Muscle layer of duodenum (tissue), 2 donors: ENCODE measurements around the gene DPEP2NB.

Experiments used
- H3K27ac ChIP-seq: one replicate; pipeline ENCODE4 v1.7.0; 2013; ENCODE audit warnings: mild to moderate bottlenecking, low read length
- H3K27me3 ChIP-seq: one replicate; pipeline ENCODE4 v1.7.0; 2013; ENCODE audit warnings: low read depth, mild to moderate bottlenecking, control low read depth, low read length
- H3K36me3 ChIP-seq, 2 donors: one replicate each; pipeline ENCODE4 v1.7.0; 2013; ENCODE audit warnings: low read length in 2 of 2, control low read depth in 1 of 2, mild to moderate bottlenecking in 1 of 2; ENCODE audit not compliant: insufficient read depth in 2 of 2, control insufficient read depth in 1 of 2
- H3K4me1 ChIP-seq, 2 donors: one replicate each; pipeline ENCODE4 v1.7.0; 2013; ENCODE audit warnings: low read length in 2 of 2, mild to moderate bottlenecking in 2 of 2, control low read depth in 1 of 2, moderate library complexity in 1 of 2; ENCODE audit not compliant: insufficient read depth in 2 of 2, control insufficient read depth in 1 of 2
- H3K4me3 ChIP-seq, 2 donors: one replicate each; pipeline ENCODE4 v1.7.0; 2013; ENCODE audit warnings: low read length in 2 of 2, low read depth in 1 of 2, mild to moderate bottlenecking in 1 of 2
- H3K9me3 ChIP-seq, 2 donors: one replicate each; pipeline ENCODE4 v1.7.0; 2013; ENCODE audit warnings: low read length in 2 of 2, control low read depth in 1 of 2, mild to moderate bottlenecking in 1 of 2; ENCODE audit not compliant: control insufficient read depth in 1 of 2
- donor health status: healthy.

Gene DPEP2NB, protein sequence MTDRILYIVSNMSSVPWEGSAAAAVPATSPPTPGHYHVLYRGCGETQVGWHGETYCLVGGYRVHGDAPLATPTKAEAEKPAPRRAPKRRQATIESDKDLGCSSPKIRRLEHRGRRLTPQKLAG

DNA sequence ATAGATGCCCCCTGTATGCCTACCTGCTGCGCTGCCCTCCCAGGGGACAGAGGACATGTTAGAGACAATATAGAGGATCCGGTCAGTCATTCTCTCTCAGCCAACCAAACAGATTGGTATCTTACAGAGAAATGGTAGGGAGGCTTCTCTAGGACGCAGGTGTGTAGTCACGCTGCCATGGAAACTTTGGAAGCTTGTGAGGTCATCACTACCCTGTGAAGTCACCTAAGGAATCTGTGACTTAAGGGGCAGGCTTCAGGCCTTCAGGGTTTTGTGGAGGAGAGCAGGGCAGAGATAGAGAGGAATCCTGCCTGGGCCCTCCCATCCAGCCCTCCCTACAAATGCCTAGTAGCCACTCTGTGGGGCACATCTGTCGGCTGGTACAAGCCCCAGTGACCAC, at the start of gene DPEP2NB:
TSS of gene DPEP2NB (minus strand) at position 231 of the 400 bp plus-strand sequence. CDS start at position 90, 141 bp downstream.
- Histone ChIP-seq H3K4me3 (no peak within 1 kb of the TSS), H3K27ac (no peak within 1 kb of the TSS), H3K27me3 (no peaks in the 10 kb centered on the region), H3K4me1 (no peaks in the 10 kb centered on the region), H3K9me3 (no peaks in the 10 kb centered on the region), H3K36me3 (no peaks in the 10 kb centered on the region)

DNA sequence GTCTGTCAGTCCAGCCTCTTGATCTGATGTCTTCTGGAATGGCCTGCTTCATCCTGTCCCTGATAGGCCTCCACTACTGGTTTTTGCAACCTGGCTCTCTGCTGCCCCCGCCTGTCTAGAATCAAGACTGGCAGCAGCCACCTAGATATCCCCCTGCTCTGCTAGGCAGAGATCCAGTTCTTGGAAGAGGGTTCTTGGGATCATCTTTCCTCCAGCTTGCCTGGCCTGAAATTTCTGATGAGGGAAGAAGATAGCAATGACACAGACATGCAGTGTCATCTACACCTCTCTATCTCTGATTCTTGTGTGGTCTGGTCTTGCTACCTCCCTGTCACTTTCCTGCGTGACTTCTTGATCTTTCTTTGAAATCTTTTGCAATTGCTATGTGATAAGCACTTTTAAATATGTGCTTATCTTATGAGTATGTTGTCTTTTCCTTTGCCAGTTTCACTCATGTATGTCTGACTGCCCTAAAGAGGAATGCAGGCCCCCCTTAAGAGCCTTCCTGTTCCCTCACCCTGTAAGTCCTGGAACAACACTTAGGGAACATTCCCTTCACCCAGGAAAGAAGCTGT, 49.2 kb upstream of the DPEP2NB start:
- Histone ChIP-seq H3K4me1 (peaks cover 8 to 25% of the 10 kb centered on the region in 2 donors), H3K27me3 (no peaks in the 10 kb centered on the region), H3K27ac (peak overlapping the region; percentile 53), H3K36me3 (peaks cover 7 to 12% of the 10 kb centered on the region in 2 donors), H3K9me3 (no peaks in the 10 kb centered on the region), H3K4me3 (no peak overlapping the region)

DNA sequence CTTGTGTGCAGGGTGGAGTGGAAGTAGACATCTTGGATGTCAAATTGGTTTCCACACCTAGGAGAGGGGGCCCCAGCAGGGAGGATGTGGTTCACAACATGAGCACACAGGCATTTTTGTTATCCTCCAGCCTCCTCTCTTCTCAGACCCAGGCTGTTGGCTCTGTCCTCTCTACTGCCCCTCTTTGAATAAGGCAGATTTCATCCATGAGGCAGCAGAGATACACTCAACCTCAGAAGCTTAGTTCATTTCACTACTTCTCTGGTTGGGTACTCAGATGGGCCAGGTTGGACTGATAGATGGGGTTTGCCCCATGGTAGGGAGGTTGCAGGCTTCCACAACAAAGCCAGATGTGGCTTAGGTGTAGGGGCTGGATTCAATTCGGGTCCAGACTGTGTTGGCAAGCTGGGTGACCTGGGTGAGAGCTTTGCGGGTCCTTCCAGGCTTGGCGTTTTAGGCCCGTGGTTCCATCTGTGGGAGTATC, 47.2 kb upstream of the DPEP2NB start:
- Histone ChIP-seq H3K9me3 (no peaks in the 10 kb centered on the region), H3K27ac (no peak overlapping the region), H3K4me3 (no peak overlapping the region), H3K36me3 (peaks cover 7 to 12% of the 10 kb centered on the region in 2 donors), H3K27me3 (no peaks in the 10 kb centered on the region), H3K4me1 (peaks cover 6 to 12% of the 10 kb centered on the region in 2 donors)

- no peaks in the 10 kb centered on the region for H3K9me3 ChIP-seq
- no peak overlapping the region for H3K27ac ChIP-seq
- no peaks in the 10 kb centered on the region for H3K27me3 ChIP-seq
- no peak overlapping the region for H3K4me3 ChIP-seq
- peaks cover 7 to 12% of the 10 kb centered on the region in 2 donors for H3K36me3 ChIP-seq
- H3K4me1 ChIP-seq, result peaks cover 5 to 12% of the 10 kb centered on the region in 2 donors
These were observed 45.7 kb upstream of the DPEP2NB start for GRCh38 chr16:68061396-68061795.

- no peak overlapping the region for H3K27ac ChIP-seq
- H3K27me3 ChIP-seq, result no peaks in the 10 kb centered on the region
- peaks cover 4 to 5% of the 10 kb centered on the region in 2 donors for H3K4me1 ChIP-seq
- no peaks in the 10 kb centered on the region for H3K9me3 ChIP-seq
- H3K4me3 ChIP-seq, result no peak overlapping the region
- H3K36me3 ChIP-seq, result peaks cover 13 to 16% of the 10 kb centered on the region in 2 donors
These were observed 44.1 kb upstream of the DPEP2NB start for GRCh38 chr16:68059804-68060203.

GRCh38 chr16:68055395-68055794, 39.7 kb upstream of the DPEP2NB start:
- Histone ChIP-seq H3K27ac (no peak overlapping the region), H3K4me1 (no peaks in the 10 kb centered on the region), H3K4me3 (no peak overlapping the region), H3K9me3 (no peaks in the 10 kb centered on the region), H3K27me3 (no peaks in the 10 kb centered on the region), H3K36me3 (peaks cover 15 to 30% of the 10 kb centered on the region in 2 donors)

DNA sequence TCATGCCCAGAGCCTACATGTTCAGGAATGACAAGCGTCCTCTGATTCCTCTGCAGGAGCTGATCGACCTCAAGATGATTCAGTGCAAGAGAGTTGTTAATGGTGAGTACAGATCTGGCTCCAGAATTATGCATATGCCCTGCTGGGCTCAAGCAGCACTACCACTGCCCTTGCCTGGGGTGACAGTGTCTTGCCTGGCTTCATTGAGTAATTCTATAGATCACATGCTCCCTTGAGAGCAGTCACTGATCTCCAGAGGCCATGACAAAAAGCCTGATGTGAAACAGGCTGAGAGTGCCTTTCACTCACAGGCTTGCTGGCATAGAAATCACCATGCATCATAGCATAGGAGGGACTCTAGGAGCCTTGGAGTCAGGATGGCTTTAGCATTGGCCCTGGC, 33.7 kb upstream of the DPEP2NB start:
- H3K4me3 ChIP-seq, result no peak overlapping the region
- H3K27ac ChIP-seq, result no peak overlapping the region
- peaks cover 16 to 36% of the 10 kb centered on the region in 2 donors for H3K36me3 ChIP-seq
- H3K27me3 ChIP-seq, result no peaks in the 10 kb centered on the region
- H3K4me1 ChIP-seq, result no peaks in the 10 kb centered on the region
- H3K9me3 ChIP-seq, result no peaks in the 10 kb centered on the region

DNA sequence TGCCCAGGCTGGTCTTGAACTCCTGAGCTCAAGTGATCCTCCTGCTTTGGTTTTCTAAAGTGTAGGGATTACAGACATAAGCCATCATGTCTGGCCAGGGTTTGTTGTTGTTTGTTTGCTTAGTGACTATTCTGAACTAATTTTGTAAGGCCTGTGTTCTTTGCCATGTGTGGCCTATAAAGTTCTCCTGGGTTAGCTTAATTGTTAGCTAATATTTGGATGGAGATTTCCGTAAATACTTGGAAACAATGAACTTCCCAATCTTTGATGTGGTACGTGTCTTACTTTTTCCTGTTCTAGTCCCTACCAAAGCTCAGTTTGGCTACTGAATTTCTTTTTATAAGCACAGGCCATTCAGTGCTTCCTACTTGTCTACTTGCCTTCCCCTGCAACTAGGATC, 32.3 kb upstream of the DPEP2NB start:
- H3K27ac ChIP-seq, result no peak overlapping the region
- no peaks in the 10 kb centered on the region for H3K27me3 ChIP-seq
- H3K9me3 ChIP-seq, result no peaks in the 10 kb centered on the region
- H3K4me3 ChIP-seq, result no peak overlapping the region
- H3K4me1 ChIP-seq, result no peaks in the 10 kb centered on the region
- peaks cover 7 to 27% of the 10 kb centered on the region in 2 donors for H3K36me3 ChIP-seq

- Histone ChIP-seq H3K9me3 (no peaks in the 10 kb centered on the region), H3K27ac (no peak overlapping the region), H3K27me3 (no peaks in the 10 kb centered on the region), H3K4me1 (no peaks in the 10 kb centered on the region), H3K4me3 (no peak overlapping the region), H3K36me3 (peaks cover 7 to 20% of the 10 kb centered on the region in 2 donors)
These were observed 30.4 kb upstream of the DPEP2NB start for GRCh38 chr16:68046106-68046505.

- Histone ChIP-seq H3K9me3 (no peaks in the 10 kb centered on the region), H3K4me3 (no peak overlapping the region), H3K27ac (no peak overlapping the region), H3K27me3 (no peaks in the 10 kb centered on the region), H3K36me3 (peaks cover 0 to 4% of the 10 kb centered on the region in 2 donors), H3K4me1 (no peaks in the 10 kb centered on the region)
These were observed 26.1 kb upstream of the DPEP2NB start for GRCh38 chr16:68041783-68042182.

DNA sequence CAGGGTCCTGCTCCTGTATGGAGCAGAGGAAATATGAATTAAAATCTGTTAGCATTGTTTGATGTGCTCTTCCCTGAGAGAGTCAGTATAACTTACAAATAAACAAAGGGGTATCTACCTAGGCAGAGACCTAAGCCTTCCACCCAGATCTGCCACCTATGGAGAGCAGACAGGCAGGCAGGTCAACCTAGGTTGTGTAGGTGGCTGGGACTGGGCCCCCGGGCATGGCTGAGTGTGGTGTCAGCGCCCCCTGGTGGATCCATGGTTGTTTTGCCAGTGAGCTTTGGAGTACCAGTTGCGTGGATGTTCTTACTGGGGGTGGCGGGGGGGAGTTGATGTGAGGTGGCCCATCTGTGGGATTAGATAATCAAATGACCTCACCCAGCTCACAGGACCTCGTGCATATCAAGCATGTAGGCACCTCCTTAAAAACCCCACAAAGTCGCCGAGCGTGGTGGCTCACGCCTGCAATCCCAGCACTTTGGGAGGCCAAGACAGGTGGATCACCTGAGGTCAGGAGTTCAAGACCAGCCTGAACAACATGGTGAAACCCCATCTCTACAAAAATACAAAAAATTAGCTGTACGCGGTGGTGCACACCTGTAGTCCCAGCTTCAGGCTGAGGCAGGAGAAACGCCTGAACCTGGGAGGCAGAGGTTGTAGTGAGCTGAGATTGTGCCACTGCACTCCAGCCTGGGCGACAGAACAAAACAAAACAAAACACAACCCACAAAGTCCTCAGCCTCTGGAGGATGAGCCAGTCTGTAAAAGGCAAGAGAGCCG, 25.0 kb upstream of the DPEP2NB start:
- no peak overlapping the region for H3K27ac ChIP-seq
- peaks cover 0 to 4% of the 10 kb centered on the region in 2 donors for H3K36me3 ChIP-seq
- no peaks in the 10 kb centered on the region for H3K4me1 ChIP-seq
- H3K4me3 ChIP-seq, result no peak overlapping the region
- no peaks in the 10 kb centered on the region for H3K27me3 ChIP-seq
- H3K9me3 ChIP-seq, result no peaks in the 10 kb centered on the region
